ENCODE data around the gene C5orf58.

DNA sequence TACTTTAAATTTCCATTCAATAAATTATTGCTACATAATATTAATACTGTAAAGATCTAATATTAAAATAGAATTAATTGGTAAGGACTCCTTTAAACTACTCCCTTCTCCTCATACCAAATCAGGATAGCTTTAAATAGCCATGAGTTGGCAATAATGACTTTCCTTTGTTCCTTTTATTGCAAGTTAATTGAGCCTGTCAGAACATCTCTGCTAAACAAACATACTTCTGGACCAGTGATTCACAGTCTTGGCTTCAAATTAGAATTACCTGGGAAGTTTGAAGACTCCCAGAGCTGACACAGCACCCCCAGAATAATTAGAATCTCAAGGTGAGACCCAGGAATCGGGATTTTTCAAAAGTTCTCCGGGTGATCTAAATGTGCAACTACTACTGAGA lies 18.7 kb downstream of the C5orf58 start:
- TF ChIP-seq, protein P1, sequence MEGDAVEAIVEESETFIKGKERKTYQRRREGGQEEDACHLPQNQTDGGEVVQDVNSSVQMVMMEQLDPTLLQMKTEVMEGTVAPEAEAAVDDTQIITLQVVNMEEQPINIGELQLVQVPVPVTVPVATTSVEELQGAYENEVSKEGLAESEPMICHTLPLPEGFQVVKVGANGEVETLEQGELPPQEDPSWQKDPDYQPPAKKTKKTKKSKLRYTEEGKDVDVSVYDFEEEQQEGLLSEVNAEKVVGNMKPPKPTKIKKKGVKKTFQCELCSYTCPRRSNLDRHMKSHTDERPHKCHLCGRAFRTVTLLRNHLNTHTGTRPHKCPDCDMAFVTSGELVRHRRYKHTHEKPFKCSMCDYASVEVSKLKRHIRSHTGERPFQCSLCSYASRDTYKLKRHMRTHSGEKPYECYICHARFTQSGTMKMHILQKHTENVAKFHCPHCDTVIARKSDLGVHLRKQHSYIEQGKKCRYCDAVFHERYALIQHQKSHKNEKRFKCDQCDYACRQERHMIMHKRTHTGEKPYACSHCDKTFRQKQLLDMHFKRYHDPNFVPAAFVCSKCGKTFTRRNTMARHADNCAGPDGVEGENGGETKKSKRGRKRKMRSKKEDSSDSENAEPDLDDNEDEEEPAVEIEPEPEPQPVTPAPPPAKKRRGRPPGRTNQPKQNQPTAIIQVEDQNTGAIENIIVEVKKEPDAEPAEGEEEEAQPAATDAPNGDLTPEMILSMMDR (IDR thresholded peaks at IDR 0.05) = no peak
- no peak for TF ChIP-seq POLR2AphosphoS5 (IDR thresholded peaks at IDR 0.05)

Measured in transverse colon (tissue), 4 donors.